ENCODE results near the gene GPR26.

Gene GPR26

DNA sequence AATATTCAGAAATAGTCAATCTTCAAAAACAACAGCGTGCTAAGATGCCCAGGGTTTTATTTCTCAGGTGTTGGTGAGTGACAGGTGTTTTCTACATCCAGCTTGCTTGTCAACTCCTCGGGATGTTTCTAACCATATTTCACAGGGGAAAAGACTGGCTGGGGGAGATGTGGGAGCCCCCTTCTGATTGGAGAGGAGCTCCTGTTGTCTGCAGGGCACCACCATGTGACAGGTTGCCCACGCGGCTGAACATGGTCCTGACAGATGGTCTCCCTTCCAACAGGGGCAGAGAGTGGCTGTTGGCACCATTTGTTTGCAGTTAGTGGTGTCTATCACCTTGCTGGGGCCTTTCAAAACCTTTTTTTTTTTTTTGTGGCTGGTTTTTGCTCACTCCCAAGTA lies 16.5 kb upstream of the GPR26 start:
- no peak for DNase-seq

DNA sequence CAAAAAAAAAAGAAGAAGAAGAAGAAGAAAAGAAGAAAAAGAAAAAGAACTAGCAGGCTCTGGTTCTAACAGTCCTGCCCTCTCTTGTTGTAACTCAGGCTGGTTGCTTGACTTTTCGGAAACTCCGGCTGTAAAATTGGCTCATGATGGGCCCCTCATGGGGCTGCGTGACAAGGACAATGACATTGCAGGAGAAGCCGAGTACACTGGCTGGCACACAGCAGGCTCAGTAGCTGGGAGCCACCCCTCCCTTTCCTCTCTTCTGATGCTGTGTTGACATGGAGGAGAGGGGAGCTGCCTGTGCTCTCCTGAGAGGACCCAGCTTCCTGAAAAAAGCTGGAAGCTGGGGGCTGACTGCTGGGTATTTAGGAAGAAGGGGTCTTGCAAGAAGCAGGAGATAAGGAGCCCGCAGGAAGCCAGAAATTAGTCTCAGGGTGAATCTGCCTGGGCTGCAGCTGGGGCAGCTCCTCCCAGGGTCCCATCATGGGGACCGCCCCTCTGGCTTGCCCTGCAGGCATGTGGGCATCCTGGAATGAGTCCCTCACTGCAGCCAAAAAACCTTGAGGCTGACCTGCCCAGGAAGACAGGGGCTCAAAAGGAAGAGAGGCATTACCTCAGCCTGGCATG lies 14.6 kb upstream of the GPR26 start:
- DNase-seq = no peak

DNA sequence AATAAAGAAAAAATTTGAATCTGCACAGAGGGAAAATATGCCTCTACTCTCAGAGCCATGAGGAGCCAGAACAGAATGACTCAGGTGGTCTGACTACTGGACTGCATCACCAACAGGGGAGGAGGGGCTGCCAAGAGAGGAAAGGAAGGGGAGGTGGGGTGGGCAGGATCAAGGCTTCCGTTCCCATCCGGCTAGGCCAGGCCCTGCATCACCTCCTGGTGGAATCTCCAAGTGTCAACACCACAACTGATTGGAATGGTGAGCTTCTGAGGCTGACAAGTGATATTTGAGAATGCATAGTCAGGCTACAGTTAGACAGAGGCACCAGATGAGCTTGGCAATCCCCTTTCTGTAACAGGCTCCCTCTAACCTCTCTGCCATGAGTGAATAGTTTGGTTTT lies 10.4 kb upstream of the GPR26 start:
- no peak for DNase-seq

DNA sequence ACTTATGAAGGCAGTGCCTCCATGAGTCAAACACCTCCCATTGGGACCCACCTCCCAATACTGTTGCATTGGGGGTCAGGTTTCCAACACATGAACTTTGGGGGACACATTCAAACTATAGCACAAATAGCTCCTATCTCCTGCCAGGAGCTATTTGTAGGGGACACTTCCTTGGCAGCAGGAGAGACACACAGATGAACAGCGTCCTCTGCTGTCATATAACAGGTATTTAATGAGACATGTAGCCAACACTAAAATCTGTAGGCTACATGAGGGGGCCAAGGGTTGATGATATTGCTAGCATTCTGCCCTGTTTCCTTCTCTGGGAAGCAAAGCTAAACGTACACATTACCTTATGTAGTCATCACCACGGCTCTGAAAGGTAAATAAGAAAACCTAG lies 2.6 kb upstream of the GPR26 start:
- no peak for DNase-seq

DNA sequence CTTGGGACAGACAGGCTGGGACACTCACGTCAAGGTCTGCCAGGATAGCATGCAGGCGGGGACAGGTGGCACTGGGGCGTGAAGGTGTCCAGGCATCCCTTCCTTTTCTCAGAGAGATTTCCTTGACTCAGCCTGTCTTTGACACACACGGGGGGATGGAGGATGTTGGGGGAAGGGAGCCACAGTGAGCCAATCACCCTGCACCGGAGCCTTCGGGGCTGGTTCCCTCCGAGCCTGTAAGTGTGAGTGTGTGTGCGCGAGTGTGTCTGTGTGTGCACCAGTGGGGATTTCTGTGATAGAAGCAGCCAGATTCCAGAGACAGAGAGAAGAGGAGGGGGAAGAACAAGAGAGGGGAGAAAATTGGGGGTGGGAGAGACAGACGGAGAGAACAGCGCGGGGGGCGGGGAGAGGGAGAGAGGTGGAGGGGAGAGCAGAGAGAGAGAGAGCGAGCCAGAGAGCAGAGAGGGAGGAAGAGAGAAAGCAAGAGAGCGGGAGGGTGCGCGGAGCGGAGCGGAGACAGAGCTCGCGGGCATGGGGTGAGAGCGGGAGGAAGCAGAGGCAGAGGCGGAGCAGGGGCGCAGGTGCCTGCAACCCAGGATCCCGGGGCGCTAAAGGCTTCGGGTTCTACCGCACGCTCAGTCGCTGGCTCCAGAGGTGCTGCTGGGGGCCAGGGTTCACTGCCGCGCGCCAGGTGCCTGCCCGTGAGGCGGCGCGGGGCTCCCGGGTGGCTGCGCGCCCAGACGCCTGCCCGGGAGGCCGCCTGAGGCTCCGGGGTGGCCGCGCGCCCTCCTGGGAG lies 466 bp upstream of the GPR26 start:
- DNase-seq = no peak

DNA sequence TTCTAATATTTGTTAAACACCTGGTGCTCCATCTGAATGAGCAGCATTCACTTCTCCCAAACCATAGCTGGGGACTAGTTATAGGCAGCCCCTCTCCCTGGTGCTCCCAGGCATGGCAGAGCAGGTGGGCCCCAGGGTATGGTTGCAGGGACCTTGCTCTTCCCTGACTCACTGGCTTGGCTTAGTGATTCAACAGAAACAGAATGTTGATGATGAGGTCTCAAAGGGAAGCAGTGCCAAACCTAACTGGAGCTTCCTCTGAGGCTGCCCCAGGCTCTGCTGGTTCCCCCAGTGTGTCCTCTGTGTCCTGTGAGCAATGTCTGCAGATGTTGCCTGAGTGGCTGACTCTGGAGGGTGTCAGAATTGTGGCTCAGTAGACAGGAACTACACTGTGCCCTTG lies 3.7 kb downstream of the GPR26 start:
- DNase-seq = no peak

DNA sequence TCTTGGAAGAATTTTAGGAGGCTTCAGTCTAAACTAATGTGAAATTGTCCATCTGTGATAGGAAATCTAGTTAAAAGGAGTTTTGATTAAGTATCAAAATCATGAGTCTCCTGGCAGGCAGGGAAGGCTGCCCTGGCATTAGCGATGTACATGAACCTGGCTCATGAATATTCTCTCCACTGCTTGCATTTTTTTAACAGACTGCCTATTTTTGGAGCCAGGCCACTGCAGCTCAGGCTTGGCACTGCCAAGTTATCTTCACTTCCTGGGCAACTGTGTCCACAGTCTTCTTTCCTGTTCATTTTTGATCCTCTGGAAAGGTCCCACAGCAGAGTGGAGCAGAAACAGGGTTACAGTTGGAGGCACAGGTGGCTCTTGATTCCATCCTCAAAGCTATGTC lies 7.0 kb downstream of the GPR26 start:
- DNase-seq = no peak

DNA sequence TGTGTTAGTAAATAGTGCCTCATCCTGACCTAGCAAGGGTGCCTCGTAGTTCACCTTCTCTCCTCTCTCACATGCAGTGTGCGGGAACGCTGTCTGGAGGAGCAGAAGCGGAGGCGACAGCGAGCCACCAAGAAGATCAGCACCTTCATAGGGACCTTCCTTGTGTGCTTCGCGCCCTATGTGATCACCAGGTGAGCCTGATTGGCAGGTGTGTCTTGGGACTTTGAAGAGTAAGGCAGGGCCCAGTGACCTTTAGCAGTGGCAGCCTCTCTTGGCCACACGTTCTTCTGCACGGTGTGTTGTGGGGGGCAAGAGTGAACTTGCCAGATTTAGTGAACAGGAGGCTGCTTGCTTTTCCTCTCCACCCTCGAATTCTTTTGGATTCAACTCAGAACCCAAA lies 8.6 kb downstream of the GPR26 start:
- DNase-seq = no peak

DNA sequence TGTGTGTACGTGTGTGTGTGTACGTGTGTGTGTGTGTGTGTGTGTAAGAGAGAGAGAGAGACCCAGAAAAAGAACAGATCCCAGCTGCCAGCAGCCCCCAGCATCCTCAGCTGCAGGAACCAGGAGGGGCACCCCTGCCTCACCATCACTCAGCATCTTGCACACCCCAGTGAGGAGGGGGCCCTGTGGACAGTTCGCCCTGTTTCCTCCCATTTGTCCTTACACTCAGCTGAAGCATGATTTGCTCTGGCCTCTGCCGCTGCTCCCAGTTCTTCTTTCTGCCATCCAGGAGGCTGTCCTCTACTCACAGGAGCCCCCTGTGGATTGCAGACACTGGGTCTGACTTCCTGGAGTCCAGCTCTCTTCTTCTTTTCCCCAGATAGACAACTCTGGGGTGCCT lies 9.7 kb downstream of the GPR26 start:
- no peak for DNase-seq

DNA sequence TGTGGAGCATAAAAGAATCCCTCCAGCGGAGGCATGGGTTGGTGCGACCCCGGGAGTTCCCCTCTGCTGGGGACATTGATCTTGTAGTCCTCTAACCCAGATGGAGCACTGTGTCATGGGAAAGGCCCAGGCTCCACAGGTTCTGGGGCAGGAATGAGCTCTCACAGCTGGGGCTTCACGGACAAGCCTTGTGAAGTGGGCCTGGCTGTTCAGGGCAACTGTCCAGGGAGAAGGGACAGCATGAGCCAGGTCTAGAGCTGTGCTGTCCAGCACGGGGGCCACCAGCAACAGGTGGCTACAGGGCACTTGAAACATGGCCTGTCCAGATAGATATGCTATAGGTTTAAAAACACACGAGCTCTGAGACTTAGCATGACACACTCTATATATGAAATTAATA lies 11.4 kb downstream of the GPR26 start:
- no peak for DNase-seq

DNA sequence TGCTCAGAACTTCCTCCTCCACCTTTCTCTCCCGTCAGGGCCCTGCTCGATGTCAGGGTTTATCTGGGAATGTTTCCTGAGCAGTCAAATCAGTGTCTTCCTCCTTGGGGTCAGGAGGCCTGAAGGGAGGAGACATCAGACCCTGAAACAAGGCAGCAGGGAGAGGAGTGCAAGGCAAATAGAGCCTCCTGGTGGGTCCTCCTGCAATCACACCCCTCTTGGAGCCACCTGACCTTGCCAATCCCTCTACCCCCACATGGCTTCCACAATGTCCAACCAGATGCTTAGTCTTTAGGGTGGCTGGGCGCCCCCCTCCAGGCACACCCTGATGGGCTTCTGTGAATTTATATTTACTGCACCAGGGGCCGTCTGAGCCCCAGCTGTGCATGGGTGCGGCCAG lies 12.2 kb downstream of the GPR26 start:
- DNase-seq = no peak

DNA sequence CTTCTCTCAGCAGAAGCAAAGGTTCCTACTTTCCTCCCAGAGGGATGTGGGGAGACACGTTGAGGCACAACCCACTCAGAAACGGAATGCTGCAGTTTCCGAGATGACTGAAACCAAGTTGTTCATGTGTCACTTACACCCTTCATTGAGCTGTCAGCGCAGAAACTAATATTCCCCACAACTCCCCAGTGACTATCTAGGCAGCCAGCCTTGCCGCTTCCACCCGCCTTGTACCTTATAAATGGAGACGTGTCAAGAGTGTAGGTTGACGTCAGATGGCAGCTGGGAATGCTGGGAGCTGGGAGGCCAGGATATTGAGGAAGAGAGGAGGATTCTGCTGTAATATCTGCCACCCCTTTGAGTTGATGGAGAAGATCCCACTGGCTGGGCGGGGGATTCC lies 15.1 kb downstream of the GPR26 start:
- DNase-seq = no peak

DNA sequence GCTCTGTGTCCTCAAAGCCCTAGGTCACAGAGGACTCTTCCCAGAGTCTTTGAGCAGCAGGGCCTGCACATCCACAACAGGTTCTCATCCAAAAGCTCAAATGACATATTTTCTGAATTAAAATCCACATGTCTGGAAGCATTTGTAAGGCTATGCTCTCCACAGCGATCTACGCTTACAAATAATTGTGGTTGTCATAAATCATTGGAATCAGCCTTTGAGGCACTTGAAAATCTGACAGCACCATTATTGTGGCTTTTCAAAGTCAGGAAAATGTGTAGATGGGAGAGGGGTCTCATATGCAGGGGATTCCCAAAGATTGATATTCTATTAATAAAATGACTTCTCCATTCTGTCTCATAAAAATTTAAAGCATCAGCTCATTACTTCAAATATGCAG lies 16.3 kb downstream of the GPR26 start:
- DNase-seq = no peak

DNA sequence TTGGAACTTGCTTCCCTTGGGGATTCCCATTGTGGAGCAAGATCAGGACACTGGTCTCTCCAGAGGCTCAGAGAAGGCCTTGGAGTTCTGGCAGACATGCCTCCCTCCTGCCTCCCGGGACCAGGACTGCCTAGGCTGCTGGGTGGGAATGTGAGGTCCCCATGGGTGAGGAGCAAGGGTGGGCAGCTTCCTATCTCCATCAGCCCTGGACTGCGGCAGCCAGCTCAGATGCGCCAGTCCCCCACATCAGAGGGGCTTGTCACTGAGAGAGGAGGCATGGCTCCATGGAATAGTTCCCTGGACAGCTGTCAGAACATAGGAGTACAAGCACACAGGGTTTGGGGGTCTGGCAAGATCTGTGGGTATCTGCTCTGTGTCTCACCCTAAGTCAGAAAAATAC lies 17.3 kb downstream of the GPR26 start:
- DNase-seq = no peak

DNA sequence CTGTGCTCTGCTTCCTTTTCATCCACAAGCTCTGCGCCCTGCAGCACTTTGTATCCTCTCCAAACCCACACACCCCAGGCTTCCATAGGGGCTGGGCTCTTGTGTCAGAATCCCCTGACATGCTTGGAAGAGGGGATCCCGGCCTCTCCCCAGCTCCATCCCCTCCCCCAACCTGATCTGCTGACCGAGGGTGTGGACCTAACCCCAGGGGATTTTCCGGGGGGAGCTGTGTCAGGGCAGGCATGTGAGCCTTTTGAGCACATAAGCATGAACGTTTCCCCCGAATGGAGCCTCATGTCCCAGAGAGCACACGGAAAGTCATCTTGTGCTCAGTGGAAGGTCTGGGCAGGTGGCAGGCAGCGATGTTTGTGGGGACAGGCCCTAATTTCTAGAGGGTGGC lies 17.7 kb downstream of the GPR26 start:
- DNase-seq = no peak

DNA sequence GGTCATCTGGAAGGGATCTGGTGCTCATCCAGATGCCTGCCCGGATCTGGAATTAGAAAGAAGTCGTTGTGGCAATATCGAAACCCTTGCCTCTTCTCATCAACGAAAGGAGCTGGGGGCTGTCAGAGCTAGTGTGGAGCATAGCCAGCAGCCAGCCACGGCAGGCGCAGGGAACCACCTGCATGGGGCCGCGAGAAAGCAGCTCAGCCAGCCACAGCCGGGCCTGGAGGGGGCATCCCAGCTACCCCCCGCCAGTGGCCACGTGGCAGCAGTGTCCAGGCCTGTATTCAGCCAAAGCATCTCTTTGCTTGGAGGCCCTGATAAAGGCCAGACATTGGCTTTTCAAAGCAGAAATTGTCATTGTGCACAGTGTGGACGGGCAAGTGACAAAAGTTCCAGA lies 19.1 kb downstream of the GPR26 start:
- DNase-seq = no peak

DNA sequence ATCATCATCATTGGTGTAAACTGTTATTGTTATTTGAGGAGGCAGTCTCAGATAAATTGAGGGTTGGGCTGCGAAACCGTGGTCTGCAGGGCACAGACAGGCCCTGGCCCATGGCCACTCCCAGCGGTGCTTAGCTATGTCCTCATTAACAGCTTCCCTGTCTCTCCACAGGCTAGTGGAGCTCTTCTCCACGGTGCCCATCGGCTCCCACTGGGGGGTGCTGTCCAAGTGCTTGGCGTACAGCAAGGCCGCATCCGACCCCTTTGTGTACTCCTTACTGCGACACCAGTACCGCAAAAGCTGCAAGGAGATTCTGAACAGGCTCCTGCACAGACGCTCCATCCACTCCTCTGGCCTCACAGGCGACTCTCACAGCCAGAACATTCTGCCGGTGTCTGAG lies 21.6 kb downstream of the GPR26 start:
- DNase-seq = no peak

DNA sequence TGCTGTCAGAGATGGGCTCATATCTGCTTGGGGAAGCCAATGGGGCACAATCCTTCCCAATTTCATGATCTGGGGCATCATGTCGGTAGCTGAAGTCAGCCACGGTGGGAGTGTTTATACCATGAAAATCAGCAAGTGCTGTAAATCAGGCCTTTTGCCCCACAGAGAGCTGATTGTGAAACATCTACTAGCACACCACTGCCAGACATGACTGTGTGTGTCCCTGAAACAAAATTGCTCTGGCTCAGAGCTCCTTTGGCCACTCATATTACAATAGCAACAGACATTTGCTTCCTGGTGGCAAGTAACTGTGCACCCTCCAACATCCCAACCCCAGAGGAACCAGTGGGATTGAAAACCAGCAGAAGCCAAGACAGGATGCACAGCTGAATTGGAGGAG lies 23.7 kb downstream of the GPR26 start:
- DNase-seq = no peak

DNA sequence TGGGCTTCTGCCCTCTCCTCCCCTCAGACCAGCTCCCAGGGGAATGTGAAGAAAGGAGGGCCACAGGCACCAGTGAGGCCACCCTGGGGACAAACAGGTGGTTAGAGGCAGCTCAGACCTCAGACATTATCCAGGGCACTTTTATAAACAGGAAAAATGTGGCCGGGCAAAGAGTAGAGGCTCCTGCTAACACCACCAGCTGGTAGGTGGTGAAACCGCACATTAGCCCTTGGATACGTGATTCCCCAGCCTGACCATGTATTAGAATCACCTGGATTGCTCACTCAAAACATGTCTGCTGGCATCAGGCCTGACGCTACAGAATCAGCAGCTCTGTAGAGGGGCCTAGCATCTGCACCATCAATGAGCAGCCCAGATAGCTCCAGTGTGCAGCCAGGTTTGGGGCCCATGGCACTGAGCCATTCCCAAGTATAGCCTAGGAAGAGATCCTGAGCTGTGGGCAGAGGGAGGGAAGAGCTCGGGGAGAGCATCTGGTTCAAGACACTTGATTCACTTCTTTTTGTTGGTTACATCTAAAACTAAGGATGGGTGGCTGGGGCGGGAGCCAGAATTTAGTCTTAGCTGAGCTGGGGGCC lies 37.1 kb downstream of the GPR26 start:
- no peak for DNase-seq

DNA sequence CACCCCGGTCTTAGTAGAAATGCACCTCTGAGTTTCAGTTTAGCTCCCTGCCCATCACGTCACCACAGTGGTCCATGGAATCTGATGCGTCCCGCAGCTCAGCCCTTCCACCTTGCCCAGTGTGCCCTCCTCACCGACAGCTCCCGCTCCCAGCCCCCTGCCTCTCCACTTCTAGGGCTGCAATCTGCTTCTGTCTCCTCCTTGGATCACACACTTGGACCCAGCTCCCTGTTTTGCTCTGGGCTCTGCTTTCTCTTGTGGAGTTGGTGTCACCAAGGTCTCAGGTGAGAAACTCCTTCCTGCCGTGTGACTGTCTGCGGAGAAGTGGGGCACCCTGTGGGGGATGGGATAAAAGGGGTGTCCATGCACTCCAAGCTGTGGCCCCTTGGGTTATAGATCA lies 37.9 kb downstream of the GPR26 start:
- no peak for DNase-seq

DNA sequence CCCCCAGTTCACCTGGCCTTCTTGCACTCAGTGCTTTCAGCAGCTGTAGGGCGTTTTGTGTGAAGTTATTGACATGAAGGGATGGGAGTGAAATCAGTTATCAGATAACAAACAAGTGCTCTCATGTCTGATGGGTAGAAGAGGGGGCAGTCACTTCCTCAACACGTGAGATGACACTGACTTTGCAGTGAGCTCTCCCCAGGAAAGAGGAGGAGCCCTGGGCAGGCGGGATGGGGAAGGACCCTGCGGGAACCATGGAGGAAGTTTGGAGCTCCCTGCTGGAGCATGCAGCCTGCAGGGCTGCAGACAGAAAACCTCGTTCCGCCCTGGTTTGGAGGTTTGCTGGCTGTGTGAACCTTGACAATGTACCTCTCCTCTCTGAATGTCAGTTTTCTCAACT lies 38.7 kb downstream of the GPR26 start:
- no peak for DNase-seq

DNA sequence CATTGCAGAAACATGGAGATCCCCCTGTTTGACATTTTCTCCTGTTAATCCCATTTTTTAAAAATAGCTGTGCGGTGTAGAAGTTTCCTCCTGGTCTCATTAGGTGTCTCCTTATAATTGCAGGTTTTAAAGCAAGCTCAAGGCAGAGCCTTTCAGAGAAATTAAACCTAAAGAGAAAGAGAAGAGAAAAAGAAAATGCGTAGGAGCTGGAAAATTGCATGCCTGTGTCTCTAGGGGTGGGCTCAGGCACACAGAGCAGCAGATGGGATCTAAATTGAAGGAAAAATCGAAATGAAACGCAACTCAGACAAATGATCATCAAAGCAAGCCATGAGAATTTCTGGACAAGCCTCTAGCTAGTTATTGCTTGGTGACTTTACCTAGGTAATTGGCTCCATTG lies 40.1 kb downstream of the GPR26 start:
- DNase-seq = no peak

DNA sequence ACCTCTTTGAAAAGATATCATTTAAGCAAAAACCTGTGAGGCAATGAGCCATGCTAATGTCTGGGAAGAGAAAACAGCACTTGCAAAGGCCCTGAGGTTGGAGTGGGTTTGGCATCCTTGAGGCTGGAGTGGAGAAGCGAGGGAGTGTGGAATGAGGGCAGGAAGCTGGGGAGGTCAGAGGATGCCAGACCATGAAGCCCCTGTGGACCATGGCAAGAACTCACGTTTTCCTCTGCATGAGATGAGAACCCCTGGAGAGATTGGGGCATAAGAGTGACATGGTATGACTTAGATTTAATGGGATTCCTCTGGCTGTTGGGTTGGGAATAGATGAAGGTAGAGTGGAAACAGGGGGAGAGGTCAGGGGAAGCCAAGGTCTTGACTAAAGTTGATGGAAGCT lies 49.4 kb downstream of the GPR26 start:
- DNase-seq = no peak

DNA sequence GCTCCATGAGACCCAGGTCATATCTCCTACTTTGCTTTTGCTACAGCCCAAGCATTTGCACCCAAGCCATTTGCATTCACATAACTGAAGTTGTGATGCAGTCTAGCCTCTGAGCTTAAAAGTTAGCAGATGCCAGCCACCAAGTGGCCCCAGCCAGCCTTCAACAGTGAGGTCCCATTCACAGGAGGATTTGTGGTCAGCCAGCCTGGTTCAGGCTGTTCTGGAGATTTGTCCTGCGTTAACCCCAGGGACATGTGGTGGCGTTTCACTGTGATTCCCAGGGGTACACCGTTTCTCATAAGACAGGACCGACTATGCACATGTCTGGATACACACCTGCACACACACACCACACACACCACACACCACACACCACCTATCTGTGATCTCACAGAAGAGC lies 51.2 kb downstream of the GPR26 start:
- DNase-seq = no peak

Measured in activated CD8-positive, alpha-beta memory T cell treated with anti-CD3 and anti-CD28 coated beads for 24 hours (primary cell).